Loucy (cell line): ENCODE data around the gene GCG.

Experiments used
- CTCF ChIP-seq: fragments of 200-600 bp; sonication (generic); conservative IDR thresholded peaks from 2 replicates; pipeline ENCODE4 v1.5.1; 2014; ENCODE audit warnings: mild to moderate bottlenecking, antibody characterized with exemption, low read length
- EZH2phosphoT487 ChIP-seq: fragments of 200-600 bp; IDR thresholded peaks from 2 replicates; pipeline ENCODE4 v1.6.1; 2018; ENCODE audit warnings: antibody characterized with exemption, mild to moderate bottlenecking, moderate library complexity, borderline replicate concordance

GRCh38 chr2:162125138-162125537, 26.9 kb downstream of the GCG start:
- TF ChIP-seq CTCF: no peak
- TF ChIP-seq EZH2phosphoT487: no peak
